ENCODE results near the gene PPM1L.

Gene PPM1L

DNA sequence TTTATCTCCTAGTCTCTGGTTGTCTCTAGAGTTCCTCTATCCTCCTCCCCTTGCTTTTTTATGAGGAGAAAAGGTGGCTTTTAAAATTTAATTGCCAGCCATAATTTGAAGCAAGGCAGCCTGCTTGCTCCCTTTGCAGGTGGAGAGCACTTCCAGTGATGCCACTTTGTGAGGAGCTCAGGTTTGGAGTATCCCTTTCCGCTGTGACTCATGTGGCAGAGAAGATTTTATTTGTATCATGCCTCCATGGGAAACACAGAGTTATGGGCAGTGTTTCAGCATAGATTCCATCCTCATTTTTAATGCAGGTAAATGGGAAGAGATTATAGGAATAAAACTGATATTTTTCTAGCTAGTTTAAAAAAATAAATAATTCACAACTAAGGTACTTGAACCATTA, 7.0 kb downstream of the PPM1L start:
- DNase-seq (ENCODE audit: low read depth in 2 of 2) = no peak

DNA sequence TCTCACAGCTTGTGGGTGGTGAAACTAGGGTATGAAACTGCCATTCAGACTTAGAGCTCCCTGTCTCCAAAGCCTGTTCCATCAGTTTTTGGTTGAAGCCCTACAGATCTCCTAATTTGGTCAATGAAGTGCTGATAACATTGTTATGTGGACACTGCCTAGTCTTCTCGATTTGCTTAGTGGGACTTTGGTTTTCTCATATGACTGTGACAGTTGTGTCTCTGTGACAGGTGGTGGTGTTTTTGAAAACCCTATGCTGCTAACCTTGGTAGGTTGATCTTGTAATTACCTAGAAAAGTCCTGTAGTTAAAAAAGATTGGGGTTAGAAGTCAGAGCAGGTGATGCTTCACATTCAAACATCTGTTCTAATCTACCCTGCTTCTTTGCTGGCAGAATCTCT, 9.2 kb downstream of the PPM1L start:
- no peak for DNase-seq (ENCODE audit: low read depth in 2 of 2)

DNA sequence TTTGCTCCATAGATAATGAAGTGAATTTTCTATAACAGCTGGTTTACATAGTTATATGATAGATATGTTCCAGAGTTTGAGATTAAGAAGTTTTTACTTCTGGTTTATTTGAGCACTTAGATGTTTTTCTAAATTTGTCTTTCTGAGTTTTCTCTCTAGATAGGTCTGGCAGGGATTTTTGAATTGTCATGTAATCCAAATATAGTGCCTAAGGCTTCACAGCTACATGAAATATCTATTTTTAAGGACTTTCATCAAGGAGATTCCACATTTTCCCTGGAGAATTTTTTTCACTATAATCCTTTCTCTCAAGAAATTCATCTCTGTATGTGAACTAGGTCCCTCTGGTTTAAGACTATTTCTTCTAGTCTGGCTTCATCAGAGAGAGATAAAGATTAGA, 12.0 kb downstream of the PPM1L start:
- DNase-seq (ENCODE audit: low read depth in 2 of 2) = no peak

DNA sequence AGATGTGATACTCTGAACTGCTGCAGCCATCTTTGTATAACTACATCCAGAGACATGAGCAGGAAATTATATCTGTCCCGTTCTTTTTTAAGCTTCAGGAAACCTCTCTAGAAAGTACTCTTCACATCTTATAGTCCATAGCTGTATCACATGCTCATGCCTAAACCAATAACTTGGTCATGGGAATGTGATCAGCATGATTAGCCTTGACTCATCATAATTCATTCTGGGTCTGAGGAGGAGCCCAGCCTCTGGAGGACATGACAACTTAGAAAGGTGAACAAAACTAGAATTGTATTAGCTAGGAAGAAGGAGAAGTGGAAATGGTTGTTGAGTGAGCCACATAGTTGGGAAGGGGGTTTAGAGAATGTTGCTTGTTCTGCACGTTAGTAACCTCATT, 12.9 kb downstream of the PPM1L start:
- no peak for DNase-seq (ENCODE audit: low read depth in 2 of 2)

DNA sequence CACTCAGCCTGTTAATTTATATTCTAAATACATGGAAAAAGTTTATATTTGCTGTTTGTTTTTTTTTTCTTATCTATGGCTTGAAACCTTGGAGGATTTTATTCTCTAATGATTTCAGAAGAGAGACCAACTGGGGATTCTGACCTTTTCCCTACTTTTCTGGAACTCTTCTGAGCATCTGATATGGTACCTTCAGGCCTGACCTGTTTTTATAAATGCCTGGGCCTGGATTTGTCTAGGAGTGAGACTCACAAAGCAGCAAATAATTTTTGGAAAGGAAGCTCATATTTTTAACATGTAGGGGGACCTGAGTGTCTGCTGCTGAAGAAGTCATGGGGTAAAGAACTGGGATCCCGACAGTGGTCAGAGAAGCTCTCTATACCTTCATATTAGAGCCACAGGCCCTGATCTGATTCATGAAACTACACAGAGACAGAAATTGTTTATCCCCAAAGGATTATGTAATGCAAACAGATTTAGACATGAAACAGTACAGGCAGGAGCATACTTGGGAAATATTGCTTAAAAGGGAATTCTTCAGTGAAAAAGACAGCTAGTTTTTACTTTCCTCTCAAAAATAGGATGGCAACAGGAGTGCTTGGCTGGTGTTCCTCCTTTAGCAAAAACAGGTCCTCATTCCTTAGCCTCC, 15.9 kb downstream of the PPM1L start:
- no peak for DNase-seq (ENCODE audit: low read depth in 2 of 2)

DNA sequence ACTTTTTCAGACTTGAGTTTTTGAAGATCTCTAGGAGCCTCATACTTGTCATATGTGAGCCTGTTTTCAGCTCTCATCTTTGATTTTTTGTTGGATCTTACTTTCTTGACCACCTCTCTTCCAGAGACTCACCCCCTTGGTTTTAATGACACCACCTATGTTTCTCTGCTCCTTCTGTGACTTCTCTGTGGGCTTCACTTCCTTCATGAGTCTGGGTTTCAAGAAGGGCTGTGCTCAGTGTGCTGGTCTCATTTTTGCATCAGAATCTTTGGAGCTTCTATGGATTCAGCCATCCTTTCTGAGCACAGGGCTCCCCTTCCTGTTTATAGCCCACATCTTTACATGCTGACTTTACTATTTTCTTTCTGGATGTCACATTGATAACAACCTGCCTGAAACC, 17.7 kb downstream of the PPM1L start:
- no peak for DNase-seq (ENCODE audit: low read depth in 2 of 2)

DNA sequence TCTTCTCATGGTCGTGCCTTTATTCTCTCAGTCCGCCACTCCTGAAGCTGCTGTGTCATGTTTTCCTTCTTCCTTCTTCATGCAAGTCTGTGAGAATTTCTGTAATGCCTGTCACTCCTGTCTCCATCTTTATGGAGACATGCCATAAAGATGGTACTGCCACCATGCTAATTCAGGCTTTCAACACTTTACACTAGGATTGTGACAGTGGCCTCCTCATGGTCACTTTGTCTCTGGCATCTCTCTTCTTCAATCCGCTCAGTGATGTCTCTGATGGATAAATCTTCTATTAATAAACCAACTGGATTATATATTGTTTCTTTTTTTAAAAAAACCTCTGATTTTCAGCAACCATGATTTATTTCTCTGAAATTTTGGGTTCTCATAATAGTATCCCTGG, 18.1 kb downstream of the PPM1L start:
- DNase-seq (ENCODE audit: low read depth in 2 of 2) = no peak

DNA sequence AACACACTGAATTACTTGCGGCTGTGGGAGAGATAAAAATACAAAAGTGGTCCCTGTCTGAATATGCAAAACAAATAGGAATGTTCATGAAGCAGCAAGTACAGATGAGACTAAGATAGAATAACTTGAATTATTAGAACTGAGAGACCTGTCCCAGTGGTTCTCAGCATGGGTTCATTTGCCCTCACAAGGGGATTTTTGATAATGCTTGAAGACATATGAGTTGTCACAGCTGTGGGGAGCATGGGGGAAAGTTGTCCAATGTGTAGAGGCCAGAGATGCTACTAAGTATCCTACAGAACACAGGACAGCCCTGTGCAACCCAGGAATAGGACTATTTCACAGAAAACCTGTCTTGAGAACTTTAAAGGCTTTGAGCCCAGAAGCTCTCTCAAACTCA, 22.4 kb downstream of the PPM1L start:
- no peak for DNase-seq (ENCODE audit: low read depth in 2 of 2)

DNA sequence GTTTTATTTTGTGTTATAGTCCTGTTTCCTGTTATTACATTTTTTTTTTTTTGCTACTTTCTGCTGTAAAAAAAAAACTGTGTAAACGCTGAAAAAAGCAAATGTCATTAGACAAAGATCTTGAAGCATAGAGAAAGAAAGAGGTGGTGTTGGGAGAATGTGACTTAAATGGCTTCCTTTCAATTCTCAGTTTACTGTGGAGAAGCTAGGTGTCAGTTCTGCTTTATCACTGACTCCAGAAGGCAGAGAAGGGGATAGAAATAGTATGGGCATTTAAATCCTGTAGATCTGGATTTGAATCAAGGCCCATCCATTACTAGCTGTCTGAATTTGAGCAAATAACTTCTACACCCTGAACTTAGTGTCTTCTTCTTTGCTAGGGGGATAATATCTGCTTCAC, 23.0 kb downstream of the PPM1L start:
- DNase-seq (ENCODE audit: low read depth in 2 of 2) = no peak

DNA sequence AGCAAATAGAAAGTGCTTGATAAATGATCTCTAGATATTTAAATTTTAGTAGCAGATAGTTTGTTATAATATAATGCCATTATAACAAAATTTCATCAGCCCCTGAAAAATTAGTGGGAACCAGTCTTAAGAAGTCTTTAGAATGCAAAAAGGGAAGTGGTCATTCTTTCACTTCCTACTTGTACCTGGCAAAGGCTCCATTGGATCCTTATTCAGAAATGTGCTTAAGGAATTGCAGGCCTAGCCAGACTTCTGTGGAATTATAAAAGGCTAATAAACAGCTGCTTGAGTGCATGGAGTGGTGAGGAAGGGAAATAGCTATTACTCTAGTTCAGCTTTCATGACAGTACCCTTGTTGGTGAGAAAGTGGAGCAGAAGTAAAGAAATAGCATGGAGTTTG, 24.2 kb downstream of the PPM1L start:
- no peak for DNase-seq (ENCODE audit: low read depth in 2 of 2)

DNA sequence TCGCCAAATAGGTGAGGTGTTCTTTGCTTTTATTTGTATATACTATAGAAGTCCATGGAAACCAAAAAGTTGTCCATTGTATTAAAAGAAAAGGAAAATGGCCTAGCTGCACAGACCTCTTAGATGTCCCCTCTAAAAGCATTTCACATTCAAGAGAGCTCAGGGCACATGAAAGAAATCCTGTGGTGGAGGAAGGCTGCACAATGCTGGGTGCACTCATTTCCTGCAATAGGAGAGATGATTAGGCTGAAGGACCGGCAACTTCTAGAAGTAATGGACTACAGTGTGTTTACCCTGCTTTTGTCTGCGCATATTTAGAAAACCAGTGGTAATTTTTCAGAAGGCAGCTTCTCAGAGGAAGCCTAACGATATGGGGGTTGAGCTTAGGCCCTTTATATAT, 25.4 kb downstream of the PPM1L start:
- no peak for DNase-seq (ENCODE audit: low read depth in 2 of 2)

DNA sequence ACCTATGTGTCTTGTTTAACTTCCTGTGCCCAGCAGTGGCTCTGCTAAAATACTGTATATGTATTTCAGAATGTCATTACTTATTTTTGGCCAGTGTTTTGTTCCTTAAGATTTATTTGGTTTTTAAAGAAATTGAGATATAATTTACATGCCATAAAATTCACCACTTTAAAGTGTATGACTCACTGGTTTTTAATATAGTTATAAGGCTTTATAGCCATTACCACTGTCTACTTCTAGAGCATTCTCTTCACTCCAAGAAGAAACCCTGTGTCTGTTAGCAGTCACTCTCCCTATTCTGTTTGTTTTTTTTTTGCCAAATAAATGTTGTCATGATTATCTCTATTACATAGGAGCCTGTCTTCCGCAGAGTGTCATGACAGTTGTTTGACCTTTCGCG, 25.8 kb downstream of the PPM1L start:
- DNase-seq (ENCODE audit: low read depth in 2 of 2) = no peak

DNA sequence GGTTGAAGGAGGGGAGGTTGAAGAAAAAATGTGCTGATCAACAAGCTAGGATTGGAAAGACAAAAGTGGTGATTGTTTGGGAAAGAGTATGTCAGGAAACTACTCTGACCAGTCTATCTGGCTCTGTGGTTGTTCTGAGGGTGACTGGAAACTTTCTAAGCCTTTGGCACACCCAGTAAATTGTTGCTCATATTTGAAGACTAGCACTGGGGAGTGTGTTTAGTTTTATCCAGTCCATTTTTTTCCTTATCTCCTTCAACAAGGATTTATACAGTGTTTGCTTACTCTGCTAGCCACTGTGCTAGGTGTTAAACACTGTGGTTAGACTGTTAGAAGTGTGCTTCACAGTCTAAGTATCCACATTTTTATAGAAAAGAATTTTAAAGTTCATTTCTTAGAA, 28.8 kb downstream of the PPM1L start:
- DNase-seq (ENCODE audit: low read depth in 2 of 2) = no peak

DNA sequence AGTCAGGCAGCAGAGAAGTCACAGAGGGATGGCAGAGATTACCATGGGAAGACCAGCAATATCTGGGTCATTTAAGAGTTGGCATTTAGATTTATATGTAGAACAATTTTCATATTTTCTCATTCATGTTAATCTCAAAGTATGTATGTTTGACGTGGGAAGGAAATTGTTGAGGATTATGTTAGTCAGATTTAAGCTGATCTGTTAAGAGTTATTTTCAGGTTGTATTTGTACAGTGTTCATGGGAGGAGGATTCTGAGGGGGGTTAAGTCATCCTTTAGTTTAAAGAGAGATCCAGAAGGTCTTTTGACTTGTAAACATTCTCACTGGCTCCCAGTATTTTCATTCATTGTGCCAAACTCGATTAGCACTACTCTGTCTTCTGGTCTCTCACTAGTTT, 34.7 kb downstream of the PPM1L start:
- no peak for DNase-seq (ENCODE audit: low read depth in 2 of 2)

DNA sequence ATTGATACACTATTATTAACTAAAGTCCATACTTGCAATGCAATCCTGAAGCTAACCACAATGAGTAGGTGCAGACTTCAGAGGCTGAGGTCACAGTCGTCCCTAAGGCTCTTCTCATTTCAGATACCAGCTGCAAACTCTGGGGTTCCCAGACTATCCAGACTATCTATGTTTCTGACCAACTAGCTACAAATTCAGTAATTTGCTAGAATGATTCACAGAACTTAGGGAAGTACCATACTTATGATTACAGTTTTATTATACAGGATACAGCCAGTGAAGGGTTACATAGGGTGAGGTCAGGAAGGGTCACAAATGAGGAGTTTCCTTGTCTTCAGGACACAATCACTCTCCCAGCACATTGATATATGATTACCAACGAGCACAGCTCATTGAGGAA, 36.5 kb downstream of the PPM1L start:
- DNase-seq (ENCODE audit: low read depth in 2 of 2) = no peak

DNA sequence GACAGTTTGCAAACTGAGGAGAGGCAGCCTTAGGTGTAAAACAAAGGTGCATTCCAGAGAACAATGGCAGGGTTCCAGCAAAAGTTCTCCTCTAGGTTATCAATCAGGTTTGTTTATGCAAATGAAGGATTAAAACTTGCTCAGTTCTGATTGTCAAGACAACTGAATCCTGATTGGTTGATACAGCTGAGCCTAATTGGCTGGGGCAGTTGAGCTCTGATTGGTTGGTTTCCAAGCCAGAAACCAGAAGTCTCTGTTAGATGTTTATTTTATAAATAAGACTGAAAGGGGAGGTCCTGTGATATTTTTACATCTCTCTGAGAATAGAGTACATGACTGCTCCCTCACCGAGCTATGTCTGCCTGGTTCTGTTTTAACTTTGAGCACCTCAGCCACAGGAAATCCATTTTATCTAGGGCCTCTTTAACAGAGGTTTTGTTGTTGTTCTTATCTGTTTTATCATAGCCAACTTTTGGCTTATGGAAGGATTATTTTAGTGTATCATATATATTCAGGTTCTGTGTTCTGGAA, 37.8 kb downstream of the PPM1L start:
- DNase-seq (ENCODE audit: low read depth in 2 of 2) = no peak

DNA sequence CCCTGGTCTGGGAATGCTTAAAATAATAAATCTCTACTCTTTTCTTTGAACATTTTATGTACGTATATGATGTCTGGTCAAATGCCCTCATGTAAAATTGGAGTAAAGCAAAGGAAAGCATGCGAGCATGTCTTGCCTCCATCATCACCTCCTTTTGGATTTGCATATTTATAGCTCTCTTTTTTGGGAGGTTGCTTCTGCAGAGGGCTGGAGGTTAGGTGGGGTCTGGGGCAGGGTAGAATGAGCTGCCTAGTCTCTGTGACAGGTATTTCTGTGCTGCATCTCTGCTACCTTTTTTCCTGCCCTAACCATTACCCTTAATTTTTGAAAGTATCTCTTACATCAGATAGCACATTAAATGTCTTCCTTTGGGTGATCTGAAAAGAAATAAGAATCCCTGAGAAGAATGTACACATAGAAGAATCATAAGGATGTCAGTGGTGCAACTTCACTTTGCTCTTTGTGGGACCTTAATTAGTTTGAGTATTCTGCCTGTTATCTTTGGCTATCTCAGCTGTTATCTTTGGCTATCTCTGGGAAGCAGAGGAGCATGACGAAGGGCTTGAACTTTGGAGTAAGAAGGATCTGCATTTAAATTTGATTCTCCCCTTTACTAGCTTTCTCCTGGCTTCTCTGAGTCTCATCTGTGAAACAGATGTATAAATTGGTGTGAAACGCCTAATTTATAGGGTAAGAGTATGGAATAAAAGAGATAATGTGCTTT, 40.2 kb downstream of the PPM1L start:
- no peak for DNase-seq (ENCODE audit: low read depth in 2 of 2)

DNA sequence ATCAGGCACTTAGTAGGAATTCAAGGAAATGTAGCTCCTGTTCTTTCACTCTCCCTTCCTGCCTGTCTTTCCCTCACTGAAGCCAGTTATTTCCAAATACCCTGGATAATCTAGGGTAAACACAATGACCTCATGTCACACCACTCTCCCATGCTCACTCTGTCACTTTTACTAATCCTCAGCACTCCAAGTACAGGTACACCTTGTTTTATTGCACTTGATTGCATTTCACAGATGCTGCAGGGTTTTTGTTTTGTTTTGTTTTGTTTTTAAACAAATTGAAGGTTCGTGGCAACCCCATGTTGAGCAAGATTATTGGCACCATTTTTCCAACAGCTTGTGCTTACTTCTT, 40.8 kb downstream of the PPM1L start:
- DNase-seq (ENCODE audit: low read depth in 2 of 2) = no peak

DNA sequence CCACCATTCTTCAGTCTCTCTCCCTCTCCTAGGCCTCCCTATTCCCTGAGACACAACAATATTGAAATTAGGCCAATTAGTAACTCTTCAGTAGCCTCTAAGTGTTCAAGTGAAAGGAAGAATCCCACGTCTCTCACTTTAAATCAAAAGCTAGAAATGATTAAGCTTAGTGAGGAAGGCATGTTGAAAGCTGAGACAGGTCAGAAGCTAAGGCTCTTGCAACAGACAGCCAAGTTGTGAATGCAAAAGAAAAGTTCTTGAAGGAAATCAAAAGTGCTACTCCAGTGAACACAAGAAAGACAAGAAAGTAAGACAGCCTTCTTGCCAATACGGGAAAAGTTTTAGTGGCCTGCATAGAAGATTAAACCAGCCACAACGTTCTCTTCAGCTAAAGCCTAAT, 41.3 kb downstream of the PPM1L start:
- DNase-seq (ENCODE audit: low read depth in 2 of 2) = no peak

DNA sequence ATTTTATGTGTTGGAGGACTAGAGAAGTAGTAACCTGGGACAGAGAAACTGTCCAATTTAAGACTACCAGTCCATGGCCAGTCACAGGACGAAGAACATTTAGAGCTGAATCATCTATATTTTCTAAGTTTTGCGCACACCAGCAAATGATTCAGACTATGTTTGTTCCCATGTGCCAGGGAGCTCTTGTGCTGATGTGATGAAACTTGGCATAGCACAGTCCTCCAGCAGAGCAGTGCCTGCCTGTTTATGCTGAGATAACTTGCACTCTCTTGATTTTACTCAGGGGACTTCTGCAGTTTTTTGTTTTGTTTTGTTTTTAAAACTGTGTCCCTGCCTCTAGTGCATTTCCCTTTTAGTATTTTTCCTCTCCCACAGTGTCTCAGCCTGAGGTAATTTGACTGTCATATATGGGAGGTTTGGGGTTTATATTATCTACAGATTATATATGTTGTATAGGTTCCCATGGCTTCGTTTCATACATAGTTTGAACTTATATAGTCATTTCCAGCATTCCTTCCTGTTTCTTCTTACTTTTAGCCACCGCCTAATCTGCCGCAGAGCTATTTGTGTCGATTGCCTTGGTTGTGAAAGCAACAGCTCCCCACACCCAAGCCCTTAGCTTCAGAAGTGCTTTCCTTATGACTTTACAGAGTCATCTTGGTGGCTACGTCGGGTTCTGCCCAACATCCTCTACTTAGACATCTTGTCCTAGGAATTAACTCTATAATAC, 45.5 kb downstream of the PPM1L start:
- no peak for DNase-seq (ENCODE audit: low read depth in 2 of 2)

DNA sequence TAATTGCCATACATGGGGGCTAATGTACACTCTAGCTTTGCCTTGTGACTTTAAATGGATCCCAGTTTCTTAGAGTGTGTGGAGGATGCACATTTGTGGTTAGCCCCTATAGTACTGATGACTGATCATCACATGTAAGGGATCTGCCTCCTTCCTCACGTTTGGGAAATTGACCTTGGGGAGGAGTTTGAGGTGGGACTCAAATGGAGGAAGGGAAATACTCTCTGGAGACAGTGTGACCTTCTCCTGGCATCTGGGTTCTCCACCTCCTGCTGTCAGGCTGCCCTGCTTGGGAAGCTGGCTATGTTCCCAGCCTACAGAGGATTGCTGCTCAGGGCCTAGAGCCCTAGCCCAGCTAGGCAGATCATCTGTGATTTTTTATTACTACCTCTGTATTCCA, 48.7 kb downstream of the PPM1L start:
- no peak for DNase-seq (ENCODE audit: low read depth in 2 of 2)

DNA sequence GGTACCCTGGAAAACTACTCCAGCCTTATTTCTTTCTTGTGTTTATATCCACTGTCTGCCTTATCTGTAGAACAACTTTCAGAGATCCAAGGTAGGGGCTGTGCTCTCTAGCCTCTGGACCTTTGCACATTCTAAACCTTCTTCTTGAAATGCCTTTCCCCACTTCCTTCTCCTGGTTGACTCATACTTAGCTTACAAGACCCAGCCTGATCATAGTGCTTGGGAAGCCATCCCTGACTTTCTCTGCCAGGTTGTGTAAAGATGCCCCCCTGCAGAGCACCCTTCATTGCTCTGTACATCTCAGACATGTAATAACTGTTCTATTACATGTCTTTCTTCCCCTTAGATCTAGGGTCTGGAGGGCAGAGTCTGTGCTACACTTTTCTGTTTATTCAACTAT, 50.1 kb downstream of the PPM1L start:
- DNase-seq (ENCODE audit: low read depth in 2 of 2) = no peak

DNA sequence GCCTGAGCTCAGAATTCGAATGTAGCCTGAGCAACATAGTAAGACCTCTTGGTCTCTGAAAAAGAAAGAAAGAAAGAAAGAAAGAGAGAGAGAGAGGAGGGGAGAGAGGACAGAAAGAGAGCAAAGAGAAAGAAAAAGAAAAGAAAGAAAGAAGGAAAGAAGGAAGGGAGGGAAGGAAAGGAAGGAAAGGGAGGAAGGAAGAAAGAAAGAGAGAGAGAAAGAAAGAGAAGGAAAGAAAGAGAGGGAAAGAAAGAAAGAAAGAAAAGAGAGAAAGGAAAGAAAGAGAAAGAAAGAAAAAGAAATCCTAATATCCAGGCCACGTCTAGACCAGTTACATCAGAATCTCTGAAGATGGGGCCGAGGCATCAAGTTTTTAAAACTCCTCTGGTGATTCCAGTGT, 50.7 kb downstream of the PPM1L start:
- DNase-seq (ENCODE audit: low read depth in 2 of 2) = no peak

All from activated CD8-positive, alpha-beta memory T cell treated with anti-CD3 and anti-CD28 coated beads for 4 hours (primary cell).